Upper lobe of right lung (tissue), 1 donor: Measurements from ENCODE around the gene SHMT2. TPM values are rescaled to one million over a fixed set of nuclear protein-coding genes. Genes with fewer than 3 reads are reported as not detected.

ENCODE experiments used
- ATAC-seq: fragments of 200-7000 bp; cut with Tn5 transposase; one replicate; pipeline ENCODE4 v1.9.1; 2020; ENCODE audit warnings: mild to moderate bottlenecking, moderate library complexity
- DNase-seq: peaks from one replicate; pipeline ENCODE4 v3.0.0-alpha.2; 2020
- H3K27ac ChIP-seq: fragments of 200-600 bp; one replicate; pipeline ENCODE4 v1.8.0; 2022
- H3K27me3 ChIP-seq: fragments of 200-600 bp; one replicate; pipeline ENCODE4 v1.8.0; 2022; ENCODE audit warnings: mild to moderate bottlenecking
- H3K36me3 ChIP-seq: fragments of 200-600 bp; one replicate; pipeline ENCODE4 v1.8.0; 2022
- H3K4me1 ChIP-seq: fragments of 200-600 bp; one replicate; pipeline ENCODE4 v1.8.0; 2022
- H3K4me3 ChIP-seq: fragments of 200-600 bp; one replicate; pipeline ENCODE4 v1.8.0; 2022; ENCODE audit warnings: mild to moderate bottlenecking
- H3K9me3 ChIP-seq: fragments of 200-600 bp; one replicate; pipeline ENCODE4 v1.8.0; 2022
- intact Hi-C: fragments of 100-400 bp; cut with DNase I; formaldehyde crosslinking; loops from one replicate; pipeline ENCODE4 v1.11.0; 2022
- total RNA-seq: library from RNA; stranded (reverse); fragmentation: NEBNext Ultra II Directional; extraction: Animal tissue kit (Norgen Biotek cat#: 25700); gene quantifications from one replicate; pipeline ENCODE4 v1.2.1, GENCODE V29; 2021
- TF ChIP-seq, protein P1 (sequence below): fragments of 200-600 bp; IDR thresholded peaks from one replicate; pipeline ENCODE4 v1.8.0; 2022; ENCODE audit warnings: antibody characterized with exemption
- donor health status: DM: no; HTN: yes; CAD: no; lungs with severe emphysema.

Gene SHMT2
- total RNA-seq, 1 donor from 2014 or later, result 59.2 TPM

DNA sequence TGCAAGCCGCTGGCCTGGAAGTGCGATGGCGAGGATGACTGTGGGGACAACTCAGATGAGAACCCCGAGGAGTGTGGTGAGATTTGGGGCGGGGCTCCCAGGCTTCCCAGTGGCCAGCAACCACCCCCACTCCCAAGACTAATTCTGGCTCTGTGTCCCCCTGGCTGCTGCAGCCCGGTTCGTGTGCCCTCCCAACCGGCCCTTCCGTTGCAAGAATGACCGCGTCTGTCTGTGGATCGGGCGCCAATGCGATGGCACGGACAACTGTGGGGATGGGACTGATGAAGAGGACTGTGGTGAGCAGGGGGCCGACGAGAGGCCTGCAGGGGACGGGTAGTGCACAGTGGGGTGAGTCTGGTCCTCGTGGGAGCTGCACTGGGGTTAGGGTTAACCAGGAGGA is 25.1 kb upstream of the SHMT2 start:
- intact Hi-C loops, result no loop called here
- ATAC-seq (no peak), DNase-seq (no peak)
- no peaks in the 10 kb centered on the region for H3K9me3 ChIP-seq
- H3K4me1 ChIP-seq, result no peaks in the 10 kb centered on the region
- H3K27me3 ChIP-seq, result no peaks in the 10 kb centered on the region
- TF ChIP-seq, protein P1, sequence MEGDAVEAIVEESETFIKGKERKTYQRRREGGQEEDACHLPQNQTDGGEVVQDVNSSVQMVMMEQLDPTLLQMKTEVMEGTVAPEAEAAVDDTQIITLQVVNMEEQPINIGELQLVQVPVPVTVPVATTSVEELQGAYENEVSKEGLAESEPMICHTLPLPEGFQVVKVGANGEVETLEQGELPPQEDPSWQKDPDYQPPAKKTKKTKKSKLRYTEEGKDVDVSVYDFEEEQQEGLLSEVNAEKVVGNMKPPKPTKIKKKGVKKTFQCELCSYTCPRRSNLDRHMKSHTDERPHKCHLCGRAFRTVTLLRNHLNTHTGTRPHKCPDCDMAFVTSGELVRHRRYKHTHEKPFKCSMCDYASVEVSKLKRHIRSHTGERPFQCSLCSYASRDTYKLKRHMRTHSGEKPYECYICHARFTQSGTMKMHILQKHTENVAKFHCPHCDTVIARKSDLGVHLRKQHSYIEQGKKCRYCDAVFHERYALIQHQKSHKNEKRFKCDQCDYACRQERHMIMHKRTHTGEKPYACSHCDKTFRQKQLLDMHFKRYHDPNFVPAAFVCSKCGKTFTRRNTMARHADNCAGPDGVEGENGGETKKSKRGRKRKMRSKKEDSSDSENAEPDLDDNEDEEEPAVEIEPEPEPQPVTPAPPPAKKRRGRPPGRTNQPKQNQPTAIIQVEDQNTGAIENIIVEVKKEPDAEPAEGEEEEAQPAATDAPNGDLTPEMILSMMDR, result no peak
- H3K4me3 ChIP-seq, result no peak overlapping the region
- H3K27ac ChIP-seq, result no peak overlapping the region
- peaks cover 99% of the 10 kb centered on the region for H3K36me3 ChIP-seq

GRCh38 chr12:57205186-57205585 is 24.3 kb upstream of the SHMT2 start:
- Histone ChIP-seq H3K4me3 (no peak overlapping the region), H3K27me3 (no peaks in the 10 kb centered on the region), H3K36me3 (peaks cover 99% of the 10 kb centered on the region), H3K27ac (no peak overlapping the region), H3K4me1 (no peaks in the 10 kb centered on the region), H3K9me3 (no peaks in the 10 kb centered on the region)
- intact Hi-C loops, result no loop called here
- DNase-seq (no peak), ATAC-seq (no peak)
- TF ChIP-seq, protein P1, result no peak

DNA sequence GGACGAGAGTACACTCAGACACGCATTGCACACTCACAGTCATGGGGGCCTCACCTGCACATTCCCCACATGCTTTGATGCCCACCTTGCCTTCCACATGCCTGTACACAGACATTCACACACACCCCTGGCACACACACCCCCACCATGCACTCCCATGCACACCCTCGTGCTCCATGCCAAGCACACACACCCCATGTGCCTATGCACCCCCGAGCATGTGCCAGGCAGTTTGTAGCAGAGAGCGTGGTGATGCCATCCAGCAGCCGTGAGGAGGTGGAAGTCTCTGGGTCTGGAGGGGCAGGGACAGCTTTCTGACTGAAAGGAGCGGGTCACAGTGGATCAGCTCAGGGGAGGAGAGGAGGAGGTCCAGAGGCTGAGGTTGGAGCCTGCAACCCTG is 23.6 kb upstream of the SHMT2 start:
- Histone ChIP-seq H3K27ac (no peak overlapping the region), H3K36me3 (peaks cover 98% of the 10 kb centered on the region), H3K4me1 (no peaks in the 10 kb centered on the region), H3K9me3 (no peaks in the 10 kb centered on the region), H3K4me3 (no peak overlapping the region), H3K27me3 (no peaks in the 10 kb centered on the region)
- DNase-seq (no peak), ATAC-seq (no peak)
- TF ChIP-seq, protein P1, result no peak
- intact Hi-C loops, result no loop called here

DNA sequence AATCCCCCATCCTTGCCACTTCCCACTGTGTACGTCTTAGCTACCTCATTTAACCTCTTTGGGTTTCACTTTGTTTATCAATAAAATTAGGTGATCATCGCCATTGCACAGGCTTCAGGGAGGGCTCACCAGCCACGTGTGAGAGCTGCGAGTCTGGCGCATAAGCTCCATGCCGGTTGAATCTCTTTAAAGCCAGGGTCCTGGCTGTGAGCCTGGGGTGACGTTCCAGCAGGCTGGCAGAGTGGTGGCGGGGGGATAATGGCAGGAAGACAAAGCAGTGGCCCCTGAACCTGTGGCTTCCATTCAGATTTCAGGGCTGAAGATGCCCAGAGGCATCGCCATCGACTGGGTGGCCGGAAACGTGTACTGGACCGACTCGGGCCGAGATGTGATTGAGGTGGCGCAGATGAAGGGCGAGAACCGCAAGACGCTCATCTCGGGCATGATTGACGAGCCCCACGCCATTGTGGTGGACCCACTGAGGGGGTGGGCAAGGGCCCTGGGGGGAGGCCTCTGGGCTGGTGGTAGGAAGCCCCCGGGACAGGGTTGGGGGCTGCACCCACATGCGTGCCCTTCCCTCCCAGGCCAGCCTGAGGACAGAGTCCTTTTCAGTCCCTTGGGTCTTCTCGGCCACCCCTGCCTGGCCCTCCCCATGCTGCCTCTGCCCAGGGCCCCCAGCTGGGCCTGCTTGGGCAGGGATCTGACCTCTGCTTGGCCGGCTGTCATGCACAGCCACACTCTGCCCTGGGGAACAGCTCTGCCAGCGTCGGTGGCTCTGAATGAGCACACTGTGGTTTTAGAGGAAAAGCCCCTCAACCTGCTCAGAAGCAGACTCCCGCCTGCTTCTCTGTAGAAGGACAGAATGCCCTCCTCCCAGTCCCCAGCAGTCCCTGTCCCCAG is 21.5 kb upstream of the SHMT2 start:
- Histone ChIP-seq H3K27ac (no peak overlapping the region), H3K4me3 (no peak overlapping the region), H3K9me3 (no peaks in the 10 kb centered on the region), H3K36me3 (peaks cover 85% of the 10 kb centered on the region), H3K4me1 (no peaks in the 10 kb centered on the region), H3K27me3 (no peaks in the 10 kb centered on the region)
- DNase-seq (no peak), ATAC-seq (no peak)
- TF ChIP-seq, protein P1, result no peak
- intact Hi-C loops, result no loop called here

DNA sequence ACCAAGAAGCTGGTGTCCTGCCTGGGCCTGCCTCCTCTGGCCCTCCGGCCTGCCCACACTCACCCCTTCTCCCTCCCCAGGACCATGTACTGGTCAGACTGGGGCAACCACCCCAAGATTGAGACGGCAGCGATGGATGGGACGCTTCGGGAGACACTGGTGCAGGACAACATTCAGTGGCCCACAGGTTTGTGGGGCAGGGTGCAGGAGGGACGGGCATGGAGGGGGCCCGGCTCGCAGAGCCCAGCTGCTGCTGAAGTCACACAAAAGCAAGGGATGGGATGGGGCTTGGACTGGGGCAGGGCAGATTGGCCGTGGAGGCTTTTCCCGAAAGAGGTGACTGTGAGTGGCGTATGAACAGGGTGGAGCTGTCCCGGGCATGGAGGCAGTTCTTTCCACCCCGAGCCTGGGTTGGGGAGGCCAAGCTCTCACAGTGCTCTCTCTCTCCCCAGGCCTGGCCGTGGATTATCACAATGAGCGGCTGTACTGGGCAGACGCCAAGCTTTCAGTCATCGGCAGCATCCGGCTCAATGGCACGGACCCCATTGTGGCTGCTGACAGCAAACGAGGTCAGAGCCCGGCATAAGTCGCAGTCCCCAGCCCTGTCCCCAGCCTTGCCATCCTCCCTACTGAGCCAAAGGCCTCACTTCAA is 20.8 kb upstream of the SHMT2 start:
- Histone ChIP-seq H3K27me3 (no peaks in the 10 kb centered on the region), H3K4me1 (peaks cover 4% of the 10 kb centered on the region), H3K4me3 (no peak overlapping the region), H3K9me3 (no peaks in the 10 kb centered on the region), H3K36me3 (peaks cover 78% of the 10 kb centered on the region), H3K27ac (no peak overlapping the region)
- TF ChIP-seq, protein P1, result no peak
- no peak for DNase-seq
- no peak for ATAC-seq
- intact Hi-C loops, result no loop called here
